DMS153 treated with DMSO at 0.1 percent for 48 hours (cell line): ENCODE results near the gene CSN1S1.
A peak's percentile ranks its signal among the peaks of the same experiment; 100 is the strongest.
"Not testable (repeated sequence)": the region's sequence is repeated elsewhere in the genome, so short reads cannot be mapped to it uniquely, and the experiment has no call there.

Source experiments
- DNase-seq: peaks from one replicate; lab custom pipeline; 2025; ENCODE audit not compliant: unreplicated experiment; lab: John Stamatoyannopoulos, UW

CSN1S1 gene, protein sequence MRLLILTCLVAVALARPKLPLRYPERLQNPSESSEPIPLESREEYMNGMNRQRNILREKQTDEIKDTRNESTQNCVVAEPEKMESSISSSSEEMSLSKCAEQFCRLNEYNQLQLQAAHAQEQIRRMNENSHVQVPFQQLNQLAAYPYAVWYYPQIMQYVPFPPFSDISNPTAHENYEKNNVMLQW

GRCh38 chr4:69930768-69931167 is at the start of gene CSN1S1:
TSS of gene CSN1S1 (plus strand) at chr4:69931068. CDS start at chr4:69932556, 1,488 bp downstream.
- no peak for DNase-seq

DNA sequence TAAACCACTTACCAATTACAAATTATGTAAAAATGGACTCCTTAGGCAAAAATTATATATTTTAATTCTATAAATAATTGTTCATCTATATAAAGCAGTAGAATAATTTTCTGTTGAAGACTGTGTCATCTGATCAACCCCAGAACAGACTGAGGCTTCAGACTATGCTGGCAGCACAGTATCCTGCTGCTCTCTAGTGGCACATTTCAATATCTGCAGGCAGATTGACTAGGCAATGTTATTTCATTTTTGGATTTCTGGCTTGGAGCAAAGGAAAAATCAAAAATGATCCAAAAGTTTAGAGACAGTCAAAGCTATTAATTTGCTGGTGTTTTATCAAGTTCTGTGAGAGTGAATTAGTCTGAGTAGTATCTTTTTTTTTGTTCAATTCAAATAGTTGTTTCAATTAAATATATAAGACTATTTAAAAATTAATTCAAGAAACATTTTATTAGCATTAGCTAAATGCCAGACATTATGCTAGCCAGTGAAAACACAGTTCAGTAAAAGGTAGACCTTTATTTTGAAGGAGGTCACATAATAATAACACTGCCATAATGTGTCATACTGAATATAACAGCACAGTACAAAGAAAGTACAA is 49.6 kb upstream of the CSN1S1 start:
- peak; percentile 59 for DNase-seq

GRCh38 chr4:69882150-69882549 is 48.7 kb upstream of the CSN1S1 start:
- no peak for DNase-seq

DNA sequence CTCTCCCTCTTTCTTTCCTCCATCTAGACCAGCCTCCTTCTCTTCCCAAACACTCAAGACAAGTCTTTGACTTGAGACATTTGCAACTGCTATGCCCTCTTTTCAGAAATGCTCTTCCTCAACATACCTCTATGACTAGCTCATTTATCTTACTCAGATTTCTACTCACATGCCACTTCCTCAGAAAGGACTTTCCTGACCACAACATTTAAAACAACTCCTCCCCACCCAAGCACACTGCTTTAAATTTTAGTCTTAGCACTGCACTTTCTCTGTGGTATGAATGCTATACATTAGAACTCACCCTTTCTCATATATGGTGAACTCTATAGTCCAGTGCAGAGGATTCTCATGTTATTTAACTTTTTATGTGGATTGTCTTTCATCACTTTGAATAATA is 42.5 kb upstream of the CSN1S1 start:
- no peak for DNase-seq

GRCh38 chr4:69894186-69894585 is 36.7 kb upstream of the CSN1S1 start:
- DNase-seq: no peak

DNA sequence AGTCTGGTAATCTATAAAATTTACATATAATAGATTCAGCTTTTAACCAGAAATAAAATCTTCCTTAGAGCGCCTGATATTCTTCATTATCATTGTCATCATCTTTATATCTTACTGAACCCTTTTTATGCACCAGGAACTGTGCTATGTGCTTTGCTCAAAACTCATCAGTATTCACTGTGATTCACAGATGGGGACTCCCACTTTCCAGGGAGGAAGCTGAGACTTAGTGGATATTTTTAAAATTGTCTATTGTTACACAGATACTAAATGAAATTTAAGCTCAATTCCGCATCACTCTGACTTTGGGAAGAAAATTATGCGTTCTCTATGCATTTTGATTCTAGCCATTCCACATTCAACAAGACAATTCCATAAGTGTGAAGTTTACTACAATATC is 36.1 kb upstream of the CSN1S1 start:
- no peak for DNase-seq

DNA sequence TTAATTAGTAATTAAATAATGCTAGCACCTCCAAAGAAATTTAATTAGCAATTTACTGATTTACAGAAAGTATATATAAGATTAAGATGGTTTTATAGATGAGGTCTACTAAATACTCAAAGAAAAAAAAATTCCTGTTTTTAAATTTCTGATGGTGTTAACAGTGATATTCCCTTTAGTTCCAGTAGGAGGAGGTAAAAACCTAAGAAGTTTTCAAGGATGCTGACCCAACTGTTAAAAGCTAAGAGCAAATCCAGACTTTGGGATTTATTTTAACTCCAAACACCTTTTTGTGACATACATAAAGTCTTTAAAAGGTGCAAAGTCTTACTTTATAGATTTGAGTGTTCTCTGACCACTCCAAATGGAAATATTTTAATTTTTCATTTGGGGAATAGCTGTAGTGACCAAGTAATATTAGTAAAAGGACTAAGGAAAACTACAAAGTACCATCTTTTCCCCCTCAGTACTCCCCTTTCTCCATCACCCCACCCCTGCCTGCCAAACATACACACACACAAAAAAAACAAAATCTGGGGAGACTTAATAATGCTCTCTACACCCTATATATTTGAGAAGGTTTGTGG is 34.2 kb upstream of the CSN1S1 start:
- peak; percentile 2 for DNase-seq

GRCh38 chr4:69907151-69907550 is 23.7 kb upstream of the CSN1S1 start:
- no peak for DNase-seq

DNA sequence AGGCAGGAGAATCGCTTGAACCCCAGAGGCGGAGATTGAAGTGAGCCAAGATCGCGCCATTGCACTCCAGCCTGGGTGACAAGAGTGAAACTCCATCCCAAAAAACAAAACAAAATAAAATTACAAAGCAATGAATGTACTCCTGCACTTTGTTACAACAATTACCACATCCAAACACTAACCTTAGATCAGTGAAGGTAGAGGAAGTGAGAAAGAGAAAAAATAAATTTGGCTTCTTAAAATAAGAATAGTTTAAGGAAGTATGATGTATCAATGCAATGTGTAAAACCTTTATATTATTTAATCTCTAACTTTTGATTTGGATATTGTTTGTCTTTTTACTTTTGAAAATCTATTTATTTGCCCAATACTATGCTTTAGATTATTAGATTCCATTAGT is 21.7 kb upstream of the CSN1S1 start:
- no peak for DNase-seq

DNA sequence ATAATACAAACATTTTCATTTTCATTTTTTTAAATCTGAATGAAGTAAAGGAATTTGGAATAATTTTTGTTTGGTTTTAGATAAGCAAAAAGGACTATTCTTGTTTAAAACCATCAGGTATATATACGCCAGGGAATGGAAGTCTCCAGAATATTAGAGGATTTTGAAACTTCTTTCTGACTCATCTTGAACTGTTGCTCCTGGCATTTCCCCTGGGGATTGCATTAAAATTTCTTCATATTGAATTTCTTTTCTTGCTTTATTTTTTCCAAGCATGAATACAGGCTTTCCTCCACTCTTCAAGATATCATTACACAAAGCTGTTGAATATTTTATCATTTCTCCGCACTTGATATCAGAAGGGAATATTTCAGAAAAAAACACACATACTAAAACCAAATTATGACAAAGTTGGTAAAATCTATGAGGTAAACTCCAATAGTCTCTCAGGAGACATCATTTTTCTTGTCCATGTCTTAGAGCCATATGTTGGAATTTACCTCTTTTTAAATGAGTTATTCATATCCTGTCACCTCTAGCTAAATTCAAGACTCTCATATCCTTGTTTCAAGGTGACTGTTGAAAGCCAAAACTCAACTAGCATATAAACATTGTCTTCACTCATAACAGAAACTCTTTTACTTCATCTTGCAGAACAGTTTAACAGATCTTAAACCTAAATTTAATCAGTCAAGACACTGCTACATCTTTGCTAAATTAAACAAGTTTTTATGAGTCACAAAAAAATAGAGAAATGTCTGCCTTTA is 20.7 kb upstream of the CSN1S1 start:
- no peak for DNase-seq

DNA sequence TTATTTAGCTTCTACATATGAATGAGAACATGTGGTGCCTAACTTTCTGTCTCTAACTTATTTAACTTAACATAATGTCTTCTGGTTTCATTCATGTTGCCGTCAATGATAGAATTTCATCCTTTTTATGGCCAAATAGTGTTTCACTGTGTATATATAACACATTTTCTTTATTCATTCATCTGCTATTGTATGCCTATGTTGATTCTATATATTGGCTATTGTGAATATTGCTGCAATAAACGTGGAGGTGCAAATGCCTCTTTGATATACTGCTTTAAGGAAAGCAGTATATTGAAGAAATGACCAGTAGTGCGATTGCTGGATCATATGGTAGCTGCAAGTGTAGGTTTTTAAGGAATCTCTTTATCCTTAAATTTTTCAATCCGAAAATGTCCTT is 10.0 kb upstream of the CSN1S1 start:
- DNase-seq: no peak

- not testable (repeated sequence) for DNase-seq
These were observed 7.0 kb upstream of the CSN1S1 start for GRCh38 chr4:69923782-69924410.

DNA sequence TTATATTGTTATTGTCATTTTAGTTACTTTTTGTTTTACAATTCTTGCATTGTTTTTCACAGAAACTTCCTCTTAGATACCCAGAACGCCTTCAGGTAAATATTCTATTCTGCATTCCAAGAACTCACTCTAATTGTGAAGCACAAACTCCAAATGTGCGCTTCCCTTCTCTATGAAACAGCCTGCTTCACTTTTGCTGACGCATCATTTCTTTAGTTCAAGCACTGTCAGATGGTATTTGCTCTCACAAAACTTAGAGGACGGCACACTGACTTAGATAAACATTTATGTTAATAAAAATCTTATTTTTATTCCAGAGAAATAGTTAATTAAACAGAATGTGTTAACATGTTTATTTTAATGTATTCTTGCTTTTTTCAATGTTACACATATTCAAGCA is 3.3 kb downstream of the CSN1S1 start:
- DNase-seq: no peak

DNA sequence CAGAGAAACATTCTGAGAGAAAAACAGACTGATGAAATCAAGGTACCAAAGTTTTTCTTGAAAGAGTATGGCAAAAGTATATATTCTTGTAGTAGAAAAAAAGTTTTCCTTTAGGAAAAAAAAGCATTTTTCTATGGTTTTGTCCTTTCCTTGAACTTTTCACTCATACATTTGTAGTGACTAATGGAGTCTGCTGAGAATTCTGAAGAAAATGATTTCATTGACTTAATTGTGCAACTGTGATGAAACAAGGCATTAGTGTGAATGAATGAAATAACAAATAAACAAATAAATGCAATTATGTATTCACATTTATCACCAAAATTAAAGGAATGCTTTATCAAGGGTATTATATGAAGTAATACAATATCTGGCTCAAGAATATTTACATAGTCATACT is 5.7 kb downstream of the CSN1S1 start:
- DNase-seq: no peak

DNA sequence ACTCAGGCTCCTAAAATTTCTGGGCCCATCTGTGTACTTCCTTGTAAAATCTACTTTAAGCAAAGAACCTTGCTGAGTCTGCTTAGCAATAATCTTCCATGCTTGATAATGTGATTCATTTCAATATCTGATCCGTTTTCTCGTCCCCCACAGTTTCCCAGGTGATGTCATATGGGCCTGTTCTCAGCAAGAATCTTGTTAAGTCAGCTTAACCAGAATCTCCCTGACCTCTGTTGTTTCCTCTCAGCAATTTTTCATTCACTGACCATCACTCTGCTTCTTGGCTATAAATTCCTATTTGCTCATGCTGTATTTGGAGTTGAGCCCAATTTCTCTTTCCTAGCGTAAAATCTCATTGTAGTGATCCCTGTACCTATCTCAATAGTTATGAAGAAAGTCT is 20.7 kb downstream of the CSN1S1 start:
- DNase-seq: no peak

- DNase-seq: no peak
These were observed 26.3 kb downstream of the CSN1S1 start for GRCh38 chr4:69957209-69957608.

DNA sequence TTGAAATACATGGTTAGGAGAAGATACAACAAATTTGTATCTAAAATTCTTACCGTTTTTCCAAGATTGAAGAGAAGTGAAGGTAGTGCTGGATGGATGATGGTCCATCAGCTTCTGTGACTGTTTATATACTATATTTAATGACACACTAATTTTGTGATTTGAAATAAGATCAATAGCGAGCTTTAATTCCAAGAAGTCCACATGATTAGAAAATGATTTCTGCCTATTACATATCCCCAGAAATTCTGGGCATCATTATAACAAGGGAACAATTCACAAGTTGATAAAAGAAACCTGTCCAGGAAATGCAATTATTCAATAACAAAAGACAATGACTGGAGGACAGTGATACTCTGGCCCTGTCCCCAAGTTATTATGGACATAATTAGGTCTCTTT is 34.8 kb downstream of the CSN1S1 start, which contains the start of gene CSN2:
CSN2 (minus strand) TSS at position 101 of the 400 bp plus-strand sequence. CDS start 4,733 bp downstream, outside the sequence.
- no peak for DNase-seq

GRCh38 chr4:69970071-69970470 is 39.2 kb downstream of the CSN1S1 start:
- no peak for DNase-seq

GRCh38 chr4:69974631-69975030 is 43.8 kb downstream of the CSN1S1 start:
- DNase-seq: no peak

GRCh38 chr4:69977582-69977981 is 46.7 kb downstream of the CSN1S1 start:
- no peak for DNase-seq

GRCh38 chr4:69984030-69984443 is 53.2 kb downstream of the CSN1S1 start:
- peak; percentile 49 for DNase-seq
